ENCODE measurements around the gene CLEC16A. TPM values are rescaled to one million over a fixed set of nuclear protein-coding genes. Genes with fewer than 3 reads are reported as not detected.

Gene CLEC16A
- total RNA-seq, 1 donor from 2014 or later: 19.8 TPM

- no peak for DNase-seq (ENCODE audit: low read depth)
- H3K36me3 ChIP-seq (ENCODE audit: control insufficient read depth, insufficient read depth, low read length): no peaks in the 10 kb centered on the region
- TF ChIP-seq, protein P1, sequence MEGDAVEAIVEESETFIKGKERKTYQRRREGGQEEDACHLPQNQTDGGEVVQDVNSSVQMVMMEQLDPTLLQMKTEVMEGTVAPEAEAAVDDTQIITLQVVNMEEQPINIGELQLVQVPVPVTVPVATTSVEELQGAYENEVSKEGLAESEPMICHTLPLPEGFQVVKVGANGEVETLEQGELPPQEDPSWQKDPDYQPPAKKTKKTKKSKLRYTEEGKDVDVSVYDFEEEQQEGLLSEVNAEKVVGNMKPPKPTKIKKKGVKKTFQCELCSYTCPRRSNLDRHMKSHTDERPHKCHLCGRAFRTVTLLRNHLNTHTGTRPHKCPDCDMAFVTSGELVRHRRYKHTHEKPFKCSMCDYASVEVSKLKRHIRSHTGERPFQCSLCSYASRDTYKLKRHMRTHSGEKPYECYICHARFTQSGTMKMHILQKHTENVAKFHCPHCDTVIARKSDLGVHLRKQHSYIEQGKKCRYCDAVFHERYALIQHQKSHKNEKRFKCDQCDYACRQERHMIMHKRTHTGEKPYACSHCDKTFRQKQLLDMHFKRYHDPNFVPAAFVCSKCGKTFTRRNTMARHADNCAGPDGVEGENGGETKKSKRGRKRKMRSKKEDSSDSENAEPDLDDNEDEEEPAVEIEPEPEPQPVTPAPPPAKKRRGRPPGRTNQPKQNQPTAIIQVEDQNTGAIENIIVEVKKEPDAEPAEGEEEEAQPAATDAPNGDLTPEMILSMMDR (IDR thresholded peaks at IDR 0.05; ENCODE audit: insufficient read depth, low read length, poor library complexity, severe bottlenecking): no peak
- H3K27me3 ChIP-seq (ENCODE audit: control insufficient read depth, insufficient read depth, low read length): no peaks in the 10 kb centered on the region
- no peak overlapping the region for H3K4me3 ChIP-seq (ENCODE audit: low read depth, low read length)
Measured at GRCh38 chr16:11140867-11141266, 196.5 kb downstream of the CLEC16A start.

GRCh38 chr16:11141409-11142260 lies 197.3 kb downstream of the CLEC16A start:
- TF ChIP-seq, protein P1 (IDR thresholded peaks at IDR 0.05; ENCODE audit: insufficient read depth, low read length, poor library complexity, severe bottlenecking): no peak
- Histone ChIP-seq H3K4me3 (ENCODE audit: low read depth, low read length) (no peak overlapping the region), H3K36me3 (ENCODE audit: control insufficient read depth, insufficient read depth, low read length) (no peaks in the 10 kb centered on the region), H3K27me3 (ENCODE audit: control insufficient read depth, insufficient read depth, low read length) (no peaks in the 10 kb centered on the region)
- no peak for DNase-seq (ENCODE audit: low read depth)

DNA sequence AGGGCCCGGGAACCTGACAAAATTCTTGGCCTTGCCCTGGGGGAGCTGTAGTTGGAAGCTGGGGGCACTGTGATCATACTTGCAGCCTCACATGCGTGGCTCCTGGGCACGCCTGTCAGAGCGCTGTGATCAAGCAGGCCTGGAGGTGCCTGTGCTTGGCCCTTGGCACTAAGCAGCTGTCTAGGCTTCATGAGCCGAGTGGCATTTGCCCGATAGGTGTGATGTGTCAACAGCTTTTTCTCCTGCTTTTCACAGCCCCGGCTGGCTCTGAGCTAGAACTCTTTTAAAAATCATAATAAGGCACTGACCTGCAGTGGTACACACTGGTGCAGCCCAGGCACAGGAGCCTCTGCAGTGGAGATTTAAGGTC lies 197.9 kb downstream of the CLEC16A start:
- H3K36me3 ChIP-seq (ENCODE audit: control insufficient read depth, insufficient read depth, low read length): no peaks in the 10 kb centered on the region
- H3K27me3 ChIP-seq (ENCODE audit: control insufficient read depth, insufficient read depth, low read length): no peaks in the 10 kb centered on the region
- no peak for DNase-seq (ENCODE audit: low read depth)
- H3K4me3 ChIP-seq (ENCODE audit: low read depth, low read length): no peak overlapping the region
- TF ChIP-seq, protein P1 (IDR thresholded peaks at IDR 0.05; ENCODE audit: insufficient read depth, low read length, poor library complexity, severe bottlenecking): no peak

- DNase-seq (ENCODE audit: low read depth): no peak
- H3K36me3 ChIP-seq (ENCODE audit: control insufficient read depth, insufficient read depth, low read length): no peaks in the 10 kb centered on the region
- no peak overlapping the region for H3K4me3 ChIP-seq (ENCODE audit: low read depth, low read length)
- H3K27me3 ChIP-seq (ENCODE audit: control insufficient read depth, insufficient read depth, low read length): no peaks in the 10 kb centered on the region
- TF ChIP-seq, protein P1 (IDR thresholded peaks at IDR 0.05; ENCODE audit: insufficient read depth, low read length, poor library complexity, severe bottlenecking): no peak
Measured at GRCh38 chr16:11142951-11143350, 198.6 kb downstream of the CLEC16A start.

DNA sequence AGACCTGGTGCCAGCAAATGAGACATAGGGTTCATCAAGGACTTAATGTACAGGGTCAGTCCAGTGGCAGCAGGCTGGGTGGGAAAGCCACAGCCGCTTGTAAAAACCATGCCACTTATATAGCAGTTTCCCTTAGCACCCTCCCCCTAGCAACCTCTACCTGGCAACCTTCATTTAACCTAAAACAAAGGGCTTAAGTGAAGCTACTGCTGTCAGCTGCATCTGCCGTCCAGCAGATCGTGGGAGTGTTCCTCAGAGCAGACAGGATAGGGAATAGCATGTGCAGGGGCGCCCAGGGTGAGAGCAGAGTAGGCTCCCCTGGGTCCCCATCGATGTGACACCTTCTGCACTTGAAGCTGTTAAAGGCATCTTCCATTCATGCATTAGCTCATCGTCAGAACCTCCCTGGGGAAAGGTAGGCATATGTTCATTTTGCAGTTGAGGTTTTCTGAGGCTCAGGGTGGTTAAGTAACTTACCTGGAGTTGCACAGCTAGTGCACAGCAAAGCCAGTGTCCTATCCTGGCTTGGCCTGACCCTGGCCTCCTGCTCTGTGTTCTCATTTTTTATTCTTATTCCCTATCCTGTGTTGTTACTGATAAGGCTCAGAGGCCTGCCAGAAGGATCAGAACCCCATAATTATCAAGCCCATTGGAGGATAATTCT lies 199.1 kb downstream of the CLEC16A start:
- no peak overlapping the region for H3K4me3 ChIP-seq (ENCODE audit: low read depth, low read length)
- no peaks in the 10 kb centered on the region for H3K36me3 ChIP-seq (ENCODE audit: control insufficient read depth, insufficient read depth, low read length)
- H3K27me3 ChIP-seq (ENCODE audit: control insufficient read depth, insufficient read depth, low read length): no peaks in the 10 kb centered on the region
- TF ChIP-seq, protein P1 (IDR thresholded peaks at IDR 0.05; ENCODE audit: insufficient read depth, low read length, poor library complexity, severe bottlenecking): no peak
- DNase-seq (ENCODE audit: low read depth): no peak
